ENCODE data around the gene SHC1. TPM values are rescaled to one million over a fixed set of nuclear protein-coding genes. Genes with fewer than 3 reads are reported as not detected.

The SHC1 gene
- total and polyA plus RNA-seq, 2 experiments from 2014 or later: 117 to 211 TPM

DNA sequence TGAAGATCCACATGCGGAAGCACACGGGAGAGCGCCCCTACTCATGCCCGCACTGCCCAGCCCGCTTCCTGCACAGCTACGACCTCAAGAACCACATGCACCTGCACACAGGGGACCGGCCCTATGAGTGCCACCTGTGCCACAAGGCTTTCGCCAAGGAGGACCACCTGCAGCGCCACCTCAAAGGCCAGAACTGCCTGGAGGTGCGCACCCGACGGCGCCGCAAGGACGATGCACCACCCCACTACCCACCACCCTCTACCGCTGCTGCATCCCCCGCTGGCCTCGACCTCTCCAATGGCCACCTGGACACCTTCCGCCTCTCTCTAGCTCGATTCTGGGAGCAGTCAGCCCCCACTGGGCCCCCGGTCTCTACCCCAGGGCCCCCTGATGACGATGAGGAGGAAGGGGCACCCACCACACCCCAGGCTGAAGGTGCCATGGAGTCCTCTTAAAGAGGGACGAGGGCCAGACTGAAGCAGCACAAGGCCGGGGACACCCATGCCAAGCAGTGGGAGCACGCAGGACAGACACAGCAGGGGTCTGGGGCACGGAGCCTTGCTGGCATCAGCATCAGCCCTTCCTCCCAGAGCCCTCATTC, 45.8 kb upstream of the SHC1 start:
- peaks cover 23% of the 10 kb centered on the region for H3K27me3 Mint-ChIP-seq (ENCODE audit: insufficient read depth, low read depth, poor library complexity)
- H3K4me3 Mint-ChIP-seq: peak overlapping the region; percentile 48; the same call in 2 of the 3 replicates
- H3K27ac Mint-ChIP-seq: peak overlapping the region; percentile 98
- H4K20me1 ChIP-seq (replicated peaks; ENCODE audit: insufficient read depth): peaks cover 6% of the 10 kb centered on the region; the same call in 1 of the 2 replicates
- no peaks in the 10 kb centered on the region for H3K27me3 ChIP-seq (ENCODE audit: insufficient read depth)
- DNase-seq (ENCODE audit: low spot score): no peak
- H3K36me3 ChIP-seq (ENCODE audit: insufficient read depth): no peaks in the 10 kb centered on the region
- no peaks in the 10 kb centered on the region for H3K9me2 ChIP-seq (ENCODE audit: insufficient read depth)
- TF ChIP-seq REST (IDR thresholded peaks at IDR 0.05; ENCODE audit: unreplicated experiment) (no peak), POLR2AphosphoS5 (IDR thresholded peaks at IDR 0.05; ENCODE audit: low read depth) (no peak), JUNB (IDR thresholded peaks at IDR 0.05; ENCODE audit: unreplicated experiment) (no peak), ZNF331 (CRISPR knock-in tag; IDR thresholded peaks at IDR 0.05; ENCODE audit: low read depth) (no peak), EZH2 (IDR thresholded peaks at IDR 0.05; ENCODE audit: low read depth, unreplicated experiment) (no peak), ETS1 (IDR thresholded peaks at IDR 0.05) (no peak), CREB1 (CRISPR knock-in tag; IDR thresholded peaks at IDR 0.05; ENCODE audit: low read depth) (no peak), EZH2phosphoT487 (IDR thresholded peaks at IDR 0.05; ENCODE audit: unreplicated experiment) (no peak), ZNF114 (CRISPR knock-in tag; IDR thresholded peaks at IDR 0.05) (no peak), NANOG (IDR thresholded peaks at IDR 0.05; ENCODE audit: borderline replicate concordance) (no peak), STAT1 (IDR thresholded peaks at IDR 0.05; ENCODE audit: unreplicated experiment) (no peak)
- TF ChIP-seq, protein P1, sequence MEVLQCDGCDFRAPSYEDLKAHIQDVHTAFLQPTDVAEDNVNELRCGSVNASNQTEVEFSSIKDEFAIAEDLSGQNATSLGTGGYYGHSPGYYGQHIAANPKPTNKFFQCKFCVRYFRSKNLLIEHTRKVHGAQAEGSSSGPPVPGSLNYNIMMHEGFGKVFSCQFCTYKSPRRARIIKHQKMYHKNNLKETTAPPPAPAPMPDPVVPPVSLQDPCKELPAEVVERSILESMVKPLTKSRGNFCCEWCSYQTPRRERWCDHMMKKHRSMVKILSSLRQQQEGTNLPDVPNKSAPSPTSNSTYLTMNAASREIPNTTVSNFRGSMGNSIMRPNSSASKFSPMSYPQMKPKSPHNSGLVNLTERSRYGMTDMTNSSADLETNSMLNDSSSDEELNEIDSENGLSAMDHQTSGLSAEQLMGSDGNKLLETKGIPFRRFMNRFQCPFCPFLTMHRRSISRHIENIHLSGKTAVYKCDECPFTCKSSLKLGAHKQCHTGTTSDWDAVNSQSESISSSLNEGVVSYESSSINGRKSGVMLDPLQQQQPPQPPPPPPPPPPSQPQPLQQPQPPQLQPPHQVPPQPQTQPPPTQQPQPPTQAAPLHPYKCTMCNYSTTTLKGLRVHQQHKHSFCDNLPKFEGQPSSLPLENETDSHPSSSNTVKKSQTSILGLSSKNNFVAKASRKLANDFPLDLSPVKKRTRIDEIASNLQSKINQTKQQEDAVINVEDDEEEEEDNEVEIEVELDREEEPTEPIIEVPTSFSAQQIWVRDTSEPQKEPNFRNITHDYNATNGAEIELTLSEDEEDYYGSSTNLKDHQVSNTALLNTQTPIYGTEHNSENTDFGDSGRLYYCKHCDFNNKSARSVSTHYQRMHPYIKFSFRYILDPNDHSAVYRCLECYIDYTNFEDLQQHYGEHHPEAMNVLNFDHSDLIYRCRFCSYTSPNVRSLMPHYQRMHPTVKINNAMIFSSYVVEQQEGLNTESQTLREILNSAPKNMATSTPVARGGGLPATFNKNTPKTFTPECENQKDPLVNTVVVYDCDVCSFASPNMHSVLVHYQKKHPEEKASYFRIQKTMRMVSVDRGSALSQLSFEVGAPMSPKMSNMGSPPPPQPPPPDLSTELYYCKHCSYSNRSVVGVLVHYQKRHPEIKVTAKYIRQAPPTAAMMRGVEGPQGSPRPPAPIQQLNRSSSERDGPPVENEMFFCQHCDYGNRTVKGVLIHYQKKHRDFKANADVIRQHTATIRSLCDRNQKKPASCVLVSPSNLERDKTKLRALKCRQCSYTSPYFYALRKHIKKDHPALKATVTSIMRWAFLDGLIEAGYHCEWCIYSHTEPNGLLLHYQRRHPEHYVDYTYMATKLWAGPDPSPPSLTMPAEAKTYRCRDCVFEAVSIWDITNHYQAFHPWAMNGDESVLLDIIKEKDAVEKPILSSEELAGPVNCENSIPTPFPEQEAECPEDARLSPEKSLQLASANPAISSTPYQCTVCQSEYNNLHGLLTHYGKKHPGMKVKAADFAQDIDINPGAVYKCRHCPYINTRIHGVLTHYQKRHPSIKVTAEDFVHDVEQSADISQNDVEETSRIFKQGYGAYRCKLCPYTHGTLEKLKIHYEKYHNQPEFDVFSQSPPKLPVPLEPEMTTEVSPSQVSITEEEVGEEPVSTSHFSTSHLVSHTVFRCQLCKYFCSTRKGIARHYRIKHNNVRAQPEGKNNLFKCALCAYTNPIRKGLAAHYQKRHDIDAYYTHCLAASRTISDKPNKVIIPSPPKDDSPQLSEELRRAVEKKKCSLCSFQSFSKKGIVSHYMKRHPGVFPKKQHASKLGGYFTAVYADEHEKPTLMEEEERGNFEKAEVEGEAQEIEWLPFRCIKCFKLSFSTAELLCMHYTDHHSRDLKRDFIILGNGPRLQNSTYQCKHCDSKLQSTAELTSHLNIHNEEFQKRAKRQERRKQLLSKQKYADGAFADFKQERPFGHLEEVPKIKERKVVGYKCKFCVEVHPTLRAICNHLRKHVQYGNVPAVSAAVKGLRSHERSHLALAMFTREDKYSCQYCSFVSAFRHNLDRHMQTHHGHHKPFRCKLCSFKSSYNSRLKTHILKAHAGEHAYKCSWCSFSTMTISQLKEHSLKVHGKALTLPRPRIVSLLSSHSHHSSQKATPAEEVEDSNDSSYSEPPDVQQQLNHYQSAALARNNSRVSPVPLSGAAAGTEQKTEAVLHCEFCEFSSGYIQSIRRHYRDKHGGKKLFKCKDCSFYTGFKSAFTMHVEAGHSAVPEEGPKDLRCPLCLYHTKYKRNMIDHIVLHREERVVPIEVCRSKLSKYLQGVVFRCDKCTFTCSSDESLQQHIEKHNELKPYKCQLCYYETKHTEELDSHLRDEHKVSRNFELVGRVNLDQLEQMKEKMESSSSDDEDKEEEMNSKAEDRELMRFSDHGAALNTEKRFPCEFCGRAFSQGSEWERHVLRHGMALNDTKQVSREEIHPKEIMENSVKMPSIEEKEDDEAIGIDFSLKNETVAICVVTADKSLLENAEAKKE (CRISPR knock-in tag; IDR thresholded peaks at IDR 0.05): no peak
- TF ChIP-seq, protein P2, sequence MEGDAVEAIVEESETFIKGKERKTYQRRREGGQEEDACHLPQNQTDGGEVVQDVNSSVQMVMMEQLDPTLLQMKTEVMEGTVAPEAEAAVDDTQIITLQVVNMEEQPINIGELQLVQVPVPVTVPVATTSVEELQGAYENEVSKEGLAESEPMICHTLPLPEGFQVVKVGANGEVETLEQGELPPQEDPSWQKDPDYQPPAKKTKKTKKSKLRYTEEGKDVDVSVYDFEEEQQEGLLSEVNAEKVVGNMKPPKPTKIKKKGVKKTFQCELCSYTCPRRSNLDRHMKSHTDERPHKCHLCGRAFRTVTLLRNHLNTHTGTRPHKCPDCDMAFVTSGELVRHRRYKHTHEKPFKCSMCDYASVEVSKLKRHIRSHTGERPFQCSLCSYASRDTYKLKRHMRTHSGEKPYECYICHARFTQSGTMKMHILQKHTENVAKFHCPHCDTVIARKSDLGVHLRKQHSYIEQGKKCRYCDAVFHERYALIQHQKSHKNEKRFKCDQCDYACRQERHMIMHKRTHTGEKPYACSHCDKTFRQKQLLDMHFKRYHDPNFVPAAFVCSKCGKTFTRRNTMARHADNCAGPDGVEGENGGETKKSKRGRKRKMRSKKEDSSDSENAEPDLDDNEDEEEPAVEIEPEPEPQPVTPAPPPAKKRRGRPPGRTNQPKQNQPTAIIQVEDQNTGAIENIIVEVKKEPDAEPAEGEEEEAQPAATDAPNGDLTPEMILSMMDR (conservative IDR thresholded peaks at IDR 0.05; ENCODE audit: low read depth in 2 of 2): no peak
- H3F3A ChIP-seq (replicated peaks; ENCODE audit: low read depth): 0 out of 2 replicates have a peak, but pooled peaks cover 3% of the 10 kb centered on the region
- peaks cover 52% of the 10 kb centered on the region for H3K4me1 Mint-ChIP-seq
- peaks cover 5% of the 10 kb centered on the region for H3K79me2 ChIP-seq (replicated peaks; ENCODE audit: insufficient read depth)
- peak overlapping the region; percentile 66 for H3K4me3 ChIP-seq
- H3K27ac ChIP-seq (ENCODE audit: low read depth): peak overlapping the region; percentile 94; the same call in 1 of the 2 replicates
- H2AFZ ChIP-seq: no peak overlapping the region
- H3K4me2 ChIP-seq: peak overlapping the region; percentile 81
- H3K36me3 Mint-ChIP-seq (ENCODE audit: low read depth): peaks cover 34% of the 10 kb centered on the region
- H3K4me1 ChIP-seq (ENCODE audit: insufficient read depth): peaks cover 32% of the 10 kb centered on the region
- no peak for ATAC-seq
- no peaks in the 10 kb centered on the region for H3K9me3 Mint-ChIP-seq
